ENCODE results near the gene KDM5B.

KDM5B gene

DNA sequence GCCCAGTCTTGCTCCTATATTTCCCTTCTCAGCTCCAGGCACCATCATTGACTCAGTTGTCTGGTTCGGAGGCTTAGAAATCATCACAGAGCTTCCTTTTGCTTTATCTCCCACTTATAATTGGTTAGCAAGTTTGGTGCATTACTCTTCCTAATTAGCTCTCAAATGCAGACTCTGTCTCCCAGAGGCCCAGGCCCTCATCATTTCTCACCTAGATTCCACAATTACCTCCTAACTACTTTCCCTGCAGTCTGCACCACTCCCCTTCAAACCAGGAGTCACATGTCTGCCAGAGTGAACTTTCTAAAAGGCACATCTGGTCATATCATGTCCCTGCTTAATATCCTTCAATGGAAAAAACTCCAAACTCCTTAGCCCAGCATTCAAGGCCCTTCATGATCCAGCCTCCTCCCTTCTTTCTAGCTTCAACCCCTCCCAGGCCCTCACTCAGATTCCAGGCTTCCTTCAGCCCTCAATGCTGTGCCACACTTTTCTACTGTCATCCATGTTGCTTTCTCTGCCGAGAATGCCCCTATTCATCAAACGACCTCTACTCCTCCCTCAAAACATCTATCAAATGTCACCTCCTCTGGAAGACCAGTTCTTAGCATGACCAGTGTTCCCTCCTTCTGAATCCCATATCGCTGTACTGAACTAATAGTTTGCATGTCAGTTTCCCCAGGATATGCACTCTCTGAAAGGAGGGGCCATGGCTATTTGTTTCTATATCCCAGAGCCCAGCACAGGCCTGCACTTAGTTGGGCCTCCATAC lies 128.6 kb downstream of the KDM5B start:
- TF ChIP-seq, protein P1, sequence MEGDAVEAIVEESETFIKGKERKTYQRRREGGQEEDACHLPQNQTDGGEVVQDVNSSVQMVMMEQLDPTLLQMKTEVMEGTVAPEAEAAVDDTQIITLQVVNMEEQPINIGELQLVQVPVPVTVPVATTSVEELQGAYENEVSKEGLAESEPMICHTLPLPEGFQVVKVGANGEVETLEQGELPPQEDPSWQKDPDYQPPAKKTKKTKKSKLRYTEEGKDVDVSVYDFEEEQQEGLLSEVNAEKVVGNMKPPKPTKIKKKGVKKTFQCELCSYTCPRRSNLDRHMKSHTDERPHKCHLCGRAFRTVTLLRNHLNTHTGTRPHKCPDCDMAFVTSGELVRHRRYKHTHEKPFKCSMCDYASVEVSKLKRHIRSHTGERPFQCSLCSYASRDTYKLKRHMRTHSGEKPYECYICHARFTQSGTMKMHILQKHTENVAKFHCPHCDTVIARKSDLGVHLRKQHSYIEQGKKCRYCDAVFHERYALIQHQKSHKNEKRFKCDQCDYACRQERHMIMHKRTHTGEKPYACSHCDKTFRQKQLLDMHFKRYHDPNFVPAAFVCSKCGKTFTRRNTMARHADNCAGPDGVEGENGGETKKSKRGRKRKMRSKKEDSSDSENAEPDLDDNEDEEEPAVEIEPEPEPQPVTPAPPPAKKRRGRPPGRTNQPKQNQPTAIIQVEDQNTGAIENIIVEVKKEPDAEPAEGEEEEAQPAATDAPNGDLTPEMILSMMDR (IDR thresholded peaks at IDR 0.05; ENCODE audit: extremely low read depth, insufficient read depth, missing control alignments) = no peak
- in situ Hi-C loops (cut with MboI; ENCODE audit: low pct_unique_long_range_greater_than_20kb, low sequenced_read_pairs, unreplicated experiment) = no loop called here
- no peak for DNase-seq (ENCODE audit: low spot score)

DNA sequence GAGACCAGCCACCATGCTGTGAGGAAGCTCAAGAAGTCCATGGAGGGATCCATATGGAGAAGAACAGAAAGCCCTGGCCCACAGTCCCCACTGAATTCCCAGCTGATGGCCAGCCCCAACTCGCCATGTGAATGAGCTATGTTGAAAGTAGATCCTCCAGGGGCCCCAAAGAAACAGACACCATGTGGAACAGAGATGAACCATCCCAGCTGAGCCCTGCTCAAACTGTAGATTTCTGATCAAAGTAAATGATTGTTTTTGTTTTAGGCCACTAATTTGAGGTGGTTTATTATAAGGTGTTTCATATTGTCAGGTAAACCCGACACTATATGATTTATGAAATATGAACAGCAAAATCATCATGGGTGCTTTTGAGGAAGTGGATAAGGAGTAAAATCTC lies 130.8 kb downstream of the KDM5B start:
- TF ChIP-seq, protein P1 (IDR thresholded peaks at IDR 0.05; ENCODE audit: extremely low read depth, insufficient read depth, missing control alignments) = no peak
- DNase-seq (ENCODE audit: low spot score) = no peak
- in situ Hi-C loops (cut with MboI; ENCODE audit: low pct_unique_long_range_greater_than_20kb, low sequenced_read_pairs, unreplicated experiment) = no loop called here

Measured in GM13977 (cell line).